ENCODE measurements around the gene KRT7. TPM values are rescaled to one million over a fixed set of nuclear protein-coding genes. Genes with fewer than 3 reads are reported as not detected.
"Not testable (repeated sequence)": the region's sequence is repeated elsewhere in the genome, so short reads cannot be mapped to it uniquely, and the experiment has no call there.

The KRT7 gene
- total and polyA plus RNA-seq, 2 donors (not counting 3 experiments of a cell fraction or from before 2014, with no cell fraction given) = 120 to 293 TPM

DNA sequence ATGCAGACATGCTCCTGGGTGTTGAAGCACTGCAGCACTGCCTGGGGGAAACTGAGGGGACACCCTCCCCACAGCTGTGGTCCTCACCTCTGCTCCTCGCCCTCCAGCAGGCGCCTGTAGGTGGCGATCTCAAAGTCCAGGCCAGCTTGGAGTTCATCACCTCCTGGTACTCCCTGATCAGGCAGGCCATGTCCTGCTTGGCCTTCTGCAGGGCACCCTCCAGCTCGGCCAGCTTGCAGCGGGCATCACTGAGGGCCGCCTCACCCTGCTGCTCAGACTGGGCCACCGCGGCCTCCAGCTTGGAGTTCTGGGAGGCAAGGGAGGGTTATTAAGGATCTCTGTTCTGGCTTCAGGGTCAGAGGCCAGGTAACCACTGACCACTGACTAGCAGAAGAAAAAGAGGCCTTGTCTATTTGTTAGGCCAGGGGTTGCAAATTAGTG is 19.2 kb downstream of the KRT7 start:
- H3K4me1 ChIP-seq (ENCODE audit: control insufficient read depth, extremely low read depth, insufficient read depth, low read length); H3K9me1 ChIP-seq (replicated peaks; ENCODE audit: control insufficient read depth, extremely low read depth, insufficient read depth, low read length); FAIRE-seq; H3K9ac ChIP-seq (replicated peaks; ENCODE audit: extremely low read depth, insufficient read depth, low read length); H3K79me2 ChIP-seq (ENCODE audit: control insufficient read depth, insufficient read depth, low read length); H3K36me3 ChIP-seq (ENCODE audit: control insufficient read depth in 2 of 2, extremely low read depth in 1 of 2, insufficient read depth in 2 of 2, low read length in 2 of 2); POLR2A ChIA-PET; H3K4me2 ChIP-seq (ENCODE audit: insufficient read depth, low read length); BruUV-seq (replicated peaks); H4K20me1 ChIP-seq (replicated peaks; ENCODE audit: control insufficient read depth, extremely low read depth, insufficient read depth, low read length); H2AFZ ChIP-seq (ENCODE audit: low read depth, low read length); intact Hi-C loops (cut with micrococcal nuclease); DNase-seq (ENCODE audit: low read depth, low spot score); H3K27ac ChIP-seq (ENCODE audit: insufficient read depth, low read depth, low read length); H3K4me3 ChIP-seq (replicated peaks in 1 of 3; ENCODE audit: insufficient read depth in 1 of 3, low read depth in 1 of 3, low read length in 3 of 3); dilution Hi-C loops (cut with MboI; ENCODE audit: extremely low pct_ligation_motif_present, low sequenced_read_pairs); H3K9me3 ChIP-seq (replicated peaks; ENCODE audit: control insufficient read depth, insufficient read depth, low read length): not testable (repeated sequence)
- CTCF ChIA-PET = interaction anchor here (0.8 to 1.9 kb wide), 4 partner anchors 14 to 79 kb away, joined by 3 to 8 read pairs (median 4); no protein-coding TSS in a partner anchor
- peaks cover 9 to 15% of the 10 kb centered on the region in 2 experiments for H3K27me3 ChIP-seq (ENCODE audit: control insufficient read depth in 2 of 2, insufficient read depth in 2 of 2, low read length in 2 of 2)
- TF ChIP-seq CTCF (IDR thresholded peaks at IDR 0.05; ENCODE audit: extremely low read depth in 1 of 2, insufficient read depth in 1 of 2, low read depth in 1 of 2, low read length in 2 of 2) = peak; percentile 4 to 13

DNA sequence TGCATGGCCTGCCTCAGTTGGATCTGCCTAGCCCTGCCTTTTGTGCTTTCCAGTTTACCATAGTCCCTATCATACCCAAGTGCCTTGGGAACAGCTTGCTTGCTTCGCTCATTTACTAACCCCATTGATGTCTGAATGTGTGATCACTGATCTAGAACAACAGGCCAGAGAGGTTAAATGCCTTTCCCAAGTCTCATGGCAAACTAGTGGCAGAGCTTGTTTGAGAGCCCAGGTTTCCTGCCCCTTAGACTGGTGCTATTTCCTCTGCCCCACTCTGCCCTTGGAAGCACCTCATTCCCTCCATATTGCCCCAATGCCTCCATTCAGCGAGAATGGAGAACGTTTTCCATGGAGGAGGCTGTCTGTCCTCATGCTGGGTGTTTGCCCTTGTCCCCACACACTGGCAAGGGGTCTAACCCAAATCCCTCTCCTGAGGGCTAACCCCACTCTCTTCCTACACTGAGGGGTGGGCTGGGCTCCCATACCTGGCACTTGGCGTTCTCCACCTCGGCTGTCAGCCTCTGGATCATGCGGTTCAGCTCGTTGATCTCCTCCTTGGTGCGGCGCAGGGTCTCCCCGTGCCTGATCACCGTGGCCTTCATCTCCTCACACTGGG is 19.8 kb downstream of the KRT7 start:
- FAIRE-seq (no peak), DNase-seq (ENCODE audit: low read depth, low spot score) (no peak)
- Histone ChIP-seq H2AFZ (ENCODE audit: low read depth, low read length) (no peak overlapping the region), H3K4me2 (ENCODE audit: insufficient read depth, low read length) (no peak overlapping the region), H3K9me3 (replicated peaks; ENCODE audit: control insufficient read depth, insufficient read depth, low read length) (no peaks in the 10 kb centered on the region), H3K4me3 (replicated peaks in 1 of 3; ENCODE audit: insufficient read depth in 1 of 3, low read depth in 1 of 3, low read length in 3 of 3) (no peak overlapping the region), H3K27me3 (ENCODE audit: control insufficient read depth in 2 of 2, insufficient read depth in 2 of 2, low read length in 2 of 2) (peaks cover 15 to 20% of the 10 kb centered on the region in 2 experiments), H3K4me1 (ENCODE audit: control insufficient read depth, extremely low read depth, insufficient read depth, low read length) (no peaks in the 10 kb centered on the region), H3K9me1 (replicated peaks; ENCODE audit: control insufficient read depth, extremely low read depth, insufficient read depth, low read length) (no peaks in the 10 kb centered on the region), H3K27ac (ENCODE audit: insufficient read depth, low read depth, low read length) (no peak overlapping the region), H3K9ac (replicated peaks; ENCODE audit: extremely low read depth, insufficient read depth, low read length) (no peak overlapping the region), H4K20me1 (replicated peaks; ENCODE audit: control insufficient read depth, extremely low read depth, insufficient read depth, low read length) (no peaks in the 10 kb centered on the region), H3K79me2 (ENCODE audit: control insufficient read depth, insufficient read depth, low read length) (no peaks in the 10 kb centered on the region), H3K36me3 (ENCODE audit: control insufficient read depth in 2 of 2, extremely low read depth in 1 of 2, insufficient read depth in 2 of 2, low read length in 2 of 2) (no peaks in the 10 kb centered on the region)
- CTCF ChIA-PET = interaction anchor here (0.8 to 1.9 kb wide), 2 partner anchors 75 to 78 kb away, joined by 3 to 8 read pairs; no protein-coding TSS in a partner anchor
- intact Hi-C loops (cut with micrococcal nuclease) = no loop called here
- POLR2A ChIA-PET = no interaction called here
- no peak for TF ChIP-seq CTCF (IDR thresholded peaks at IDR 0.05; ENCODE audit: extremely low read depth in 1 of 2, insufficient read depth in 1 of 2, low read depth in 1 of 2, low read length in 2 of 2)
- no peak for TF ChIP-seq EZH2 (IDR thresholded peaks at IDR 0.05; ENCODE audit: borderline replicate concordance, low read depth, low read length, severe bottlenecking)
- TF ChIP-seq POLR2A (IDR thresholded peaks at IDR 0.05; ENCODE audit: low read depth, low read length) = no peak
- TF ChIP-seq GATA2 (IDR thresholded peaks at IDR 0.05; ENCODE audit: insufficient read depth, insufficient read length, low read depth, low read length) = no peak
- dilution Hi-C loops (cut with MboI; ENCODE audit: extremely low pct_ligation_motif_present, low sequenced_read_pairs) = no loop called here
- BruUV-seq (replicated peaks) = no TSS peak
